Neural crest cell (in vitro differentiated cells): ENCODE results near the gene PKD1. TPM values are rescaled to one million over a fixed set of nuclear protein-coding genes. Genes with fewer than 3 reads are reported as not detected.
"Not testable (repeated sequence)": the region's sequence is repeated elsewhere in the genome, so short reads cannot be mapped to it uniquely, and the experiment has no call there.

ENCODE experiments used
- DNase-seq: peaks from one replicate; pipeline ENCODE4 v3.0.0; 2021; ENCODE audit warnings: low read depth, mixed read lengths, low spot score
- H3K27ac Mint-ChIP-seq: one replicate; pipeline ENCODE4 v1.8.0; 2021; ENCODE audit warnings: mild to moderate bottlenecking, mixed read lengths; ENCODE audit not compliant: unreplicated experiment
- H3K27me3 Mint-ChIP-seq: 2 replicates; pipeline ENCODE4 v1.8.0; 2021; ENCODE audit warnings: low read depth, mild to moderate bottlenecking, mixed read lengths
- H3K36me3 Mint-ChIP-seq: 2 replicates; pipeline ENCODE4 v1.8.0; 2021; ENCODE audit warnings: low read depth, mild to moderate bottlenecking, mixed read lengths
- H3K4me1 Mint-ChIP-seq: 2 replicates; pipeline ENCODE4 v1.8.0; 2021; ENCODE audit warnings: mixed read lengths
- H3K4me3 Mint-ChIP-seq: one replicate; pipeline ENCODE4 v1.8.0; 2021; ENCODE audit warnings: mild to moderate bottlenecking, mixed read lengths
- H3K9me3 Mint-ChIP-seq: 2 replicates; pipeline ENCODE4 v1.8.0; 2021; ENCODE audit warnings: mixed read lengths
- total RNA-seq: library from RNA; stranded (reverse); gene quantifications from 2 replicates; pipeline ENCODE4 v1.2.1, GENCODE V29; 2021
- TF ChIP-seq, protein P1 (sequence below): fragments of 200-600 bp; sonication (generic); conservative IDR thresholded peaks from 2 replicates; pipeline ENCODE4 v1.5.0; 2021; ENCODE audit warnings: antibody characterized with exemption, mild to moderate bottlenecking

PKD1 gene
- total RNA-seq, 1 donor from 2014 or later = 115 TPM

DNA sequence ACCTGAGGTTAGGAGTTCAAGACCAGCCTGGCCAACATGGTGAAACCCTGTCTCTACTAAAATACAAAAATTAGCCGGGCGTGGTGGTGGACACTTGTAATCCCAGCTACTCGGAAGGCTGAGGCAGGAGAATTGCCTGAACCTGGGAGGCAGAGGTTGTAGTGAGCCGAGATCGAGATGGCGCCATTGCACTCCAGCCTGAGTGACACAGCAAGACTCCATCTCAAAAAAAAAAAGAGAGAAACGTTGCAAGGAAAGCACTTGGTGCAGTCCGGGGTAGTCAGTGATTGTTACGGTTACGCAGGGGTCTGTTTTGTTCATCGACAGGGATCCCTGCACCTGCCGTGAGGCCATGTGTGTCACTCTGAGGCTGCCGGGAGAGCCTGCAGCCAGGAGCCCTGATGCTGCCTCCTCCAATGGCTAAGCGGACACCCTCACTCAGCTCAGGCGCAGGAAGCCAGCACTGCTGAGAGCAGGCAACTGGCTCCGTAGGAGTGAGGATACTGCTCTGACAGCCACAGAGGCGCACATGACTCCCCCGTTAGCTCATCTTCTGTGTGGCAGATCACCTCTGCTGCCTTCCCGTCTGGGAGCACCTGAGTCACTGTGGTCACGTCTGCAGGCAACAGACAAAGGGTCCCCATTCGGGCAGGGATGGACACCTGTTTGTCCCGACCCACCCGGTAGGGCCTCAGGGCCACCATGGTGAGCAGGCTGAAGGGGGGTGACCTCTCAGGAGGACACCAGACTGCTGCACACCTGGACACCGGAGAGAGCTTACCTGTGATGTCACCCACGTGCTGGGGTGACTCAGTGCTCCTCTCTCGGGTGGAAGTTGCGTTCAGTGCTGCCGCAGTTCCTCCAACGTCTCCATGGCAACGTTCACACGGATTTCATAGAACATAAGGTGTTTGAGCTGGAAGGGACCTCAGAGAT lies 7.5 kb upstream of the PKD1 start:
- H3K27me3 Mint-ChIP-seq = peaks cover 3% of the 10 kb centered on the region
- H3K4me1 Mint-ChIP-seq = peaks cover 4% of the 10 kb centered on the region
- H3K4me3 Mint-ChIP-seq = no peak overlapping the region
- H3K9me3 Mint-ChIP-seq = no peaks in the 10 kb centered on the region
- DNase-seq = no peak
- TF ChIP-seq, protein P1, sequence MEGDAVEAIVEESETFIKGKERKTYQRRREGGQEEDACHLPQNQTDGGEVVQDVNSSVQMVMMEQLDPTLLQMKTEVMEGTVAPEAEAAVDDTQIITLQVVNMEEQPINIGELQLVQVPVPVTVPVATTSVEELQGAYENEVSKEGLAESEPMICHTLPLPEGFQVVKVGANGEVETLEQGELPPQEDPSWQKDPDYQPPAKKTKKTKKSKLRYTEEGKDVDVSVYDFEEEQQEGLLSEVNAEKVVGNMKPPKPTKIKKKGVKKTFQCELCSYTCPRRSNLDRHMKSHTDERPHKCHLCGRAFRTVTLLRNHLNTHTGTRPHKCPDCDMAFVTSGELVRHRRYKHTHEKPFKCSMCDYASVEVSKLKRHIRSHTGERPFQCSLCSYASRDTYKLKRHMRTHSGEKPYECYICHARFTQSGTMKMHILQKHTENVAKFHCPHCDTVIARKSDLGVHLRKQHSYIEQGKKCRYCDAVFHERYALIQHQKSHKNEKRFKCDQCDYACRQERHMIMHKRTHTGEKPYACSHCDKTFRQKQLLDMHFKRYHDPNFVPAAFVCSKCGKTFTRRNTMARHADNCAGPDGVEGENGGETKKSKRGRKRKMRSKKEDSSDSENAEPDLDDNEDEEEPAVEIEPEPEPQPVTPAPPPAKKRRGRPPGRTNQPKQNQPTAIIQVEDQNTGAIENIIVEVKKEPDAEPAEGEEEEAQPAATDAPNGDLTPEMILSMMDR = no peak
- no peak overlapping the region for H3K27ac Mint-ChIP-seq
- H3K36me3 Mint-ChIP-seq = no peaks in the 10 kb centered on the region

GRCh38 chr16:2135071-2135470 lies 627 bp downstream of the PKD1 start:
- H3K27me3 Mint-ChIP-seq, H3K9me3 Mint-ChIP-seq, H3K36me3 Mint-ChIP-seq, H3K4me1 Mint-ChIP-seq, H3K27ac Mint-ChIP-seq, DNase-seq: not testable (repeated sequence)
- H3K4me3 Mint-ChIP-seq = peak overlapping the region; percentile 76

GRCh38 chr16:2133797-2134196 lies 1.9 kb downstream of the PKD1 start:
- H3K27me3 Mint-ChIP-seq, H3K27ac Mint-ChIP-seq, H3K9me3 Mint-ChIP-seq, H3K36me3 Mint-ChIP-seq, DNase-seq, H3K4me3 Mint-ChIP-seq, H3K4me1 Mint-ChIP-seq: not testable (repeated sequence)

GRCh38 chr16:2129890-2130447 lies 5.7 kb downstream of the PKD1 start:
- not testable (repeated sequence) for H3K27me3 Mint-ChIP-seq, DNase-seq, H3K4me3 Mint-ChIP-seq, H3K27ac Mint-ChIP-seq, H3K36me3 Mint-ChIP-seq, H3K9me3 Mint-ChIP-seq
- peaks cover 17% of the 10 kb centered on the region for H3K4me1 Mint-ChIP-seq

GRCh38 chr16:2129251-2129650 lies 6.4 kb downstream of the PKD1 start:
- H3K4me1 Mint-ChIP-seq = peaks cover 19% of the 10 kb centered on the region
- H3K9me3 Mint-ChIP-seq, H3K36me3 Mint-ChIP-seq, H3K27me3 Mint-ChIP-seq, H3K27ac Mint-ChIP-seq, H3K4me3 Mint-ChIP-seq, DNase-seq: not testable (repeated sequence)

GRCh38 chr16:2127630-2128280 lies 7.9 kb downstream of the PKD1 start:
- not testable (repeated sequence) for H3K27me3 Mint-ChIP-seq, H3K27ac Mint-ChIP-seq, H3K9me3 Mint-ChIP-seq, DNase-seq, H3K36me3 Mint-ChIP-seq, H3K4me3 Mint-ChIP-seq
- peaks cover 19% of the 10 kb centered on the region for H3K4me1 Mint-ChIP-seq

- H3K27ac Mint-ChIP-seq = peak overlapping the region; percentile 27
- H3K4me1 Mint-ChIP-seq = peaks cover 19% of the 10 kb centered on the region
- DNase-seq, H3K36me3 Mint-ChIP-seq, H3K27me3 Mint-ChIP-seq, H3K9me3 Mint-ChIP-seq: not testable (repeated sequence)
- H3K4me3 Mint-ChIP-seq = peak overlapping the region; percentile 41
These were observed 8.7 kb downstream of the PKD1 start for GRCh38 chr16:2126928-2127556.

DNA sequence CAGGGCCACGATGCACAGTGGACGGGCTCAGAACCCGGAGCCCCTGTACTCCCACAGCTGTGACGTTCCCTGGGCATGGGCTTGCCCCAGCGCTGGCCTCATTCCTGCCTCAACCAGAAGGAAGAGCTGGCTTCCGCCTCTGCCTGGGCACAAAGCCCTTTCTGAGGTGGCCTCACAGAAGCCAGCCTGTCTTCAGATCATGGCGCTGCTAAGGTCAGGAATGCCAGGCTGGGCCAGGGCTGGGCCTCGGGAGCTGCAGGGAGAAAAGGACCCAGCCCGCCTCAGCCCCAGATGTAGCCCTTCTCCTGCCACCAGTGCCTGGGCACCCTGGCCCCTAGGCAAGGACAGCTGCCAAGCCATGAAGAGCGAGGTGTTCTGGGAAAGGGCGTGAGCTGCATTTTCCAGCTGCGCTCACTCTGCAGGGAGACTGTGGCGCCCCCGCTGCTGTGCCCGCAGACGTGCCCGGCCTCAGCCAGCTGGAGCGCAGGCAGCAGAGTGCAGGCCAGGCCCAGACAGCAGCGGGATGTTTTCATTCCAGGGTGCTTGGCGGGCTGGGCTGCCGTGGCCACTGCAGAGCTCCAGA lies 9.4 kb downstream of the PKD1 start:
- H3K9me3 Mint-ChIP-seq, H3K4me3 Mint-ChIP-seq, H3K36me3 Mint-ChIP-seq, DNase-seq, H3K27me3 Mint-ChIP-seq, H3K27ac Mint-ChIP-seq: not testable (repeated sequence)
- peaks cover 19% of the 10 kb centered on the region for H3K4me1 Mint-ChIP-seq

- H3K36me3 Mint-ChIP-seq, H3K27me3 Mint-ChIP-seq, H3K9me3 Mint-ChIP-seq, DNase-seq: not testable (repeated sequence)
- Mint-ChIP-seq H3K4me1 (peaks cover 19% of the 10 kb centered on the region), H3K4me3 (peak overlapping the region; percentile 74), H3K27ac (peak overlapping the region; percentile 94)
These were observed 10.1 kb downstream of the PKD1 start for GRCh38 chr16:2125609-2126008.

GRCh38 chr16:2124694-2125444 lies 10.8 kb downstream of the PKD1 start:
- Mint-ChIP-seq H3K27ac (peak overlapping the region; percentile 94), H3K4me3 (peak overlapping the region; percentile 74), H3K4me1 (peaks cover 19% of the 10 kb centered on the region)
- not testable (repeated sequence) for H3K9me3 Mint-ChIP-seq, H3K27me3 Mint-ChIP-seq, H3K36me3 Mint-ChIP-seq
- DNase-seq = peak; percentile 37

DNA sequence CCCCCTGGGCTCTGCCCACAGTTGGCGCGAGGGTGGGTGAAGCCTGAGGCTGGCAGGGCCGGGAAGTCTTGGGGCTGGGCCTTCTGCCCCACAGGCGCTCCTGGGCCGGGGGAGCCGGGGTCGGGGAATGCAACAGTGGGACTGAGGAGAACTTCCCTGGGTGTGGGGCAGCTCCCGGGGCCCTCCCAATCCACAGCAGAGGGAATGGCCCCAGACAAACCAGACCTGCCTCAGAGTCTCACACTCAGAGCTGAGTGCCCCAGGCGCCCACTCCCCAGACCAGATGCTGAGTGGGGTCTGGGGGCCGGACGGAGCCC lies 11.4 kb downstream of the PKD1 start:
- DNase-seq, H3K27me3 Mint-ChIP-seq, H3K27ac Mint-ChIP-seq, H3K36me3 Mint-ChIP-seq, H3K9me3 Mint-ChIP-seq, H3K4me3 Mint-ChIP-seq: not testable (repeated sequence)
- peaks cover 19% of the 10 kb centered on the region for H3K4me1 Mint-ChIP-seq
